IPS-20b (cell line): ENCODE data around the gene TLN1.
A peak's percentile ranks its signal among the peaks of the same experiment; 100 is the strongest.

Source experiments
- H3K27ac ChIP-seq: one replicate; pipeline ENCODE4 v1.5.1; 2013; ENCODE audit warnings: low read length
- H3K27me3 ChIP-seq: 2 replicates; pipeline ENCODE4 v1.6.1; 2013; ENCODE audit warnings: mild to moderate bottlenecking, low read length, inconsistent platforms; ENCODE audit not compliant: insufficient read depth
- H3K36me3 ChIP-seq: 2 replicates; pipeline ENCODE4 v1.6.1; 2013; ENCODE audit warnings: low read depth, mild to moderate bottlenecking, inconsistent platforms, low read length, moderate library complexity; ENCODE audit not compliant: insufficient read depth
- H3K4me1 ChIP-seq: 2 replicates; pipeline ENCODE4 v1.6.1; 2013; ENCODE audit warnings: mild to moderate bottlenecking, control low read depth, inconsistent platforms, low read length, moderate library complexity; ENCODE audit not compliant: insufficient read depth
- H3K4me3 ChIP-seq: 2 replicates; pipeline ENCODE4 v1.5.1; 2013; ENCODE audit warnings: mild to moderate bottlenecking, low read length, inconsistent platforms
- H3K9ac ChIP-seq: 2 replicates; pipeline ENCODE4 v1.6.1; 2013; ENCODE audit warnings: low read depth, mild to moderate bottlenecking, inconsistent platforms, low read length, moderate library complexity
- H3K9me3 ChIP-seq: 2 replicates; pipeline ENCODE4 v1.6.1; 2013; ENCODE audit warnings: mild to moderate bottlenecking, low read depth, low read length, inconsistent platforms; ENCODE audit not compliant: insufficient read depth

Gene TLN1

DNA sequence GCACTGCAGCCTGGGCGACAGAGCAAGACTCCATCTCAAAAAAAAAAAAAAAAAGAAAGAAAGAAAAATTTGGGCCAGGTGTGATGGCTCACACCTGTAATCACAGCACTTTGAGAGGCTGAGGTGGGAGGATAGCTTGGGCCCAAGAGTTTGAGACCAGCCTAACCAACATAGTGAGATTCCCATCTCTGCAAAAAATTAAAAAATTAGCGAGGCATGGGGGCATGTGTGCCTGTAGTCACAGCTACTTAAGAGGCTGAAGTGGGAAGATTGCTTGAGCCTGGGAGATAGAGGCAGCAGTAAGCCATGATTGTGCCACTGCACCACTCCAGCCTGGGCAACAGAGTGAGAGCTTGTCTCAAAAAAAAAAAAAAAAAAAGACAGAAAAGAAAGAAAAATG lies 78.4 kb downstream of the TLN1 start:
- H3K27me3 ChIP-seq: peaks cover 13% of the 10 kb centered on the region
- no peaks in the 10 kb centered on the region for H3K9me3 ChIP-seq
- no peak overlapping the region for H3K4me3 ChIP-seq
- no peak overlapping the region for H3K27ac ChIP-seq
- H3K36me3 ChIP-seq: no peaks in the 10 kb centered on the region
- no peak overlapping the region for H3K9ac ChIP-seq
- peaks cover 5% of the 10 kb centered on the region; the same call in 1 of the 2 replicates for H3K4me1 ChIP-seq

DNA sequence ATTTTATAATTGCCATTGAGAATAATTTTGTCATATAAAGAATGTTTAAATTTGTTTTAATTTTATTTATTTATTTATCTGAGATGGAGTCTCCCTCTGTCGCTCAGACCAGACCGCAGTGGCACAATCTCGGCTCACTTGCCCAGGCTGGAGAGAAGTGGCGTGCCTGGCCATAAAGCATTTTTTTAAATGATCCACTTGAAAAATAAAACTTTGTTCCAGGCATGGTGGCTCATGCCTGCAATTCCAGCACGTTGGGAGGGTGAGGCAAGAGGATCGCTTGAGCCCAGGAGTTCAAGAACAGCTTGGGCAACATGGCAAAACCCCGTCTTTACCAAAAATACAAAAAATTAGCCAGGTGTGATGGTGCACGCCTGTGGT lies 79.2 kb downstream of the TLN1 start:
- H3K4me3 ChIP-seq: no peak overlapping the region
- H3K27ac ChIP-seq: no peak overlapping the region
- peaks cover 15% of the 10 kb centered on the region for H3K27me3 ChIP-seq
- H3K9ac ChIP-seq: no peak overlapping the region
- no peaks in the 10 kb centered on the region for H3K36me3 ChIP-seq
- H3K9me3 ChIP-seq: no peaks in the 10 kb centered on the region
- H3K4me1 ChIP-seq: peaks cover 5% of the 10 kb centered on the region; the same call in 1 of the 2 replicates

DNA sequence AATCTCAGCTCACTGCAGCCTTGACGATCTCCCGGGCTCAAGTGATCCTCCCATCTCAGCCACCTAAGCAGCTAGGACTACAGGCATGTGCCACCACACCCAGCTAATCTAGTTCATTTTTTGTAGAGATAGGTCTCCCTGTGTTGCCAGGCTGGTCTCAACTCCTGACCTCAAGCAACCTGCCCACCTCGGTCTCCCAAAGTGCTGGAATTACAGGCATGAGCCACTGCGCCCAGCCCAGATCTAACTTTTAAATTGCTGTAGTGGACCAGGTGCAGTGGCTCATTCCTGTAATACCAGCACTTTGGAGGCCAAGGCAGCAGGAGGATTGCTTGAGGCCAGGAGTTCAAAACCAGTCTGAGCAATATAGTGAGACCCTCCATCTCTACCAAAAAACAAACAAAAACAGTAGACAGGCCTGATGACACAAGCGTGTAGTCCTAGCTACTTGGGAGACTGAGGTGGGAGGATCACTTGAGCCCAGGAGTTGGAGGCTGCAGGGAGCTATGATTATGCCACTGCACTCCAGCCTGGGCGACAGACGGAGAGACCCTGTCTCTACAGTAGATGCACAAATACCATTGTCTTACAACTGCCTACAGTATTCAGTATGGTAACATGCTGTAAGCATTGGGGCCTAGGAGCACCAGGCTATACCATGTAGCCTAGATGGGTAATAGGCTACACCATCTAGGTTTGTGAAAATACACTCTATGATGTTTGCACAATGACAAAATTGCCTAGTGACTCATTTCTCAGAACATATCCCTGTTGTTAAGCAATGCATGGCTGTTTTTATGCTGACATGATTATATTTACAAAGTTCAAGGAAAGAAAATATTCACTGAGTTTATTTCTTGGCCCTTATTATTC lies 79.8 kb downstream of the TLN1 start:
- Histone ChIP-seq H3K36me3 (no peaks in the 10 kb centered on the region), H3K4me1 (peaks cover 7% of the 10 kb centered on the region; the same call in 1 of the 2 replicates), H3K9ac (no peak overlapping the region), H3K27me3 (peaks cover 20% of the 10 kb centered on the region), H3K4me3 (no peak overlapping the region), H3K9me3 (no peaks in the 10 kb centered on the region), H3K27ac (no peak overlapping the region)

DNA sequence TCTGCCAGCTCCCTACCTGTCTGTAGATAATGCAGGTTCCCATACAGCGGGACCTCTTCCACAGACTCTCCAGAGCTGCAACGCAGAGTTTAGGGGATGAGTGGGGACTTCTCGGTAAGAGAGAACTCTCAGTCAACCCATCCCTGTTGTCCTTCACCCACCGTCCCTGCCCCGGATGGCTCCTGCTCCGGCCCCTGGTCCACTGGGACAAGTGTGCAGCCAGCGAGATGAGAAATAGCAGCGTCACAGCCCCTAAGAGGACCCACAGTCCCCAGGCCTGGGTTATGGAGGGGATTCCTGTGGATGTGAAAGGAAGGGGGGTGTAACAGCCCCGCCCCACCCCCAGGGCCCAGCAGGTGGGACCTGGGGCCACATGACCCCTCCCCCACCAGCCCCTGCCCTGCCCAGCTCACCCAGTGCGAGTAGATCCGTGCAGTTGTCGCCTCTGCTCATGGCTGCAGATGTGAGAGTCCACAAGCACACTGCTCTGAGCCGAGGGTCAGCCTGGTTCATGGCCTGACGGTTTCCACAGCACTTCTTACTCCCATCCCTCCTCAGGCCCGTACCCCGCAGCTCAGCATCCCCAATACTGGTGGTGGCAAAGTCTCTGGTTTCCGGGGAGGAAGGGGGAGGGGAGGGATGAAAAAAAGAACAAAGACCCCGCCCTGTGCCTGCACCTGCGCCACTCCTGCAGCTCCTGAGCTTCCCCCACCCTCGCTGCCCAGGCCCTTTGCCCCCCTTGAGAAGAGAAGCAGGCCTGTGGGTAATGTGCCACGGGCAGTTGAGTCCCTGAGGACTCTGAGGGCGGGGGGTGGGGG lies 81.4 kb downstream of the TLN1 start, which contains the start of gene SIT1:
SIT1 (minus strand) TSS at position 591 of the 818 bp plus-strand sequence; CDS start at position 513, 78 bp downstream.
- peak within 1 kb of the TSS; percentile 61; the same call in 1 of the 2 replicates for H3K9ac ChIP-seq
- peak within 1 kb of the TSS; percentile 64; the same call in 1 of the 2 replicates for H3K4me3 ChIP-seq

DNA sequence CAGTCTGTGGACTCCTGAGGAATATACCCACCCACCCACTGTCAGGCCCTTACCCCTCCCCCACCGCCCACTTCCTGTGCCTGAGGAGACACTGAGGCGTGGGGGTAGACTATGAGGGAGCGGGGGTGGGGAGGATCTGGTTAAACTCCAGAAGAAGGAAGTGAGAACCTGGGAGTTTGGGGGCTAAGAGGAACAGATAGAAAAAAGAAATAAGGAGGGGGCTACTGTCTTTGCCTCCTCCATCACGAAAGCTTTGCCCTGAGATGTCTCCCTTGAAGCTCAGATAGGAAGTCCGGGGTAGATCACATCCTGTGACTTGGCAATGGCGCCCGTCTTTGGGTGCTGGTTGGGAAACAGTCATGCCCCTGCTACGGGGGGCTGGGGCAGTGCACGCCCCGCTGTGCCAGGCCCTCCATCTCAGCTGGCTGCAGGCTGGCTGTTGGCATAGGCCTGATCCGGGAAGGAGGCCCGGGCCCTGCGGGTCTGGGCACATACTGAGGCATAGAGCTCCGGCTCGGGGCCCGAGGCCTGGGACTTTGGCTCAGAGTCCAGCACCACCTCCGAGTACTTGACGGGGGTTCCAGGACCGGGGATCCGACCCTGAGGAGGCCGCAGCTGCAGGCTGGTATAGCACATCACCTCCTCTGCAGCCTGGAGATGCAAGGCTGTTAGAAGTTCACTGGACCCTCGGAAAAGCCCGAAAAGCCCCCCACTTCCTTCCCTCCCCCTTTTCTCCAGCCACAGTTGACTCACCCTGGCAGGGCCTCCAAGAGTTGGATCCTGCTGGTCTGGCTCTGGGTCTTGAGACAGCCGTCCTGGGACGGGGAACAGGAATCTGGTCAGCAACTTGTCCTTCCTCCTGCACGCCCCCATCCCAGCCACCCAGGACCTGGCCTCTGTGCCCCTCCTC lies 82.3 kb downstream of the TLN1 start:
- H3K4me3 ChIP-seq: peak overlapping the region; percentile 64; the same call in 1 of the 2 replicates
- peaks cover 7% of the 10 kb centered on the region; the same call in 1 of the 2 replicates for H3K27me3 ChIP-seq
- peak overlapping the region; percentile 61; the same call in 1 of the 2 replicates for H3K9ac ChIP-seq
- H3K27ac ChIP-seq: peak overlapping the region; percentile 19
- H3K4me1 ChIP-seq: peaks cover 7% of the 10 kb centered on the region; the same call in 1 of the 2 replicates
- no peaks in the 10 kb centered on the region for H3K36me3 ChIP-seq
- H3K9me3 ChIP-seq: no peaks in the 10 kb centered on the region

More for the DNA sequence above, 81.4 kb downstream of the TLN1 start, which contains the start of gene SIT1:
- peak within 1 kb of the TSS; percentile 19 for H3K27ac ChIP-seq
- no peaks in the 10 kb centered on the region for H3K9me3 ChIP-seq
- H3K4me1 ChIP-seq: peaks cover 7% of the 10 kb centered on the region; the same call in 1 of the 2 replicates
- no peaks in the 10 kb centered on the region for H3K36me3 ChIP-seq
- H3K27me3 ChIP-seq: peaks cover 7% of the 10 kb centered on the region; the same call in 1 of the 2 replicates
